Nephron (organoid): ENCODE measurements around the gene IBSP.

ENCODE experiments used
- H3K27ac Mint-ChIP-seq, 3 experiments: 2 replicates each; pipeline ENCODE4 v1.8.0; 2020; ENCODE audit warnings: mixed read lengths in 3 of 3, mild to moderate bottlenecking in 2 of 3, moderate library complexity in 1 of 3
- H3K27me3 Mint-ChIP-seq: 2 replicates; pipeline ENCODE4 v1.8.0; 2021; ENCODE audit warnings: low read depth, mild to moderate bottlenecking, moderate library complexity, mixed read lengths
- H3K36me3 Mint-ChIP-seq: 2 replicates; pipeline ENCODE4 v1.8.0; 2020; ENCODE audit warnings: low read depth, mixed read lengths
- H3K4me1 Mint-ChIP-seq: 2 replicates; pipeline ENCODE4 v1.8.0; 2020; ENCODE audit warnings: mixed read lengths
- H3K4me3 Mint-ChIP-seq, 3 experiments: 2 replicates each; pipeline ENCODE4 v1.8.0; 2020; ENCODE audit warnings: mild to moderate bottlenecking in 3 of 3, mixed read lengths in 3 of 3, moderate library complexity in 2 of 3
- H3K9me3 Mint-ChIP-seq: 2 replicates; pipeline ENCODE4 v1.8.0; 2020; ENCODE audit warnings: mixed read lengths
- TF ChIP-seq, protein P1 (sequence below), 3 experiments: fragments of 200-600 bp; sonication (generic); IDR thresholded peaks; one replicate each; pipeline ENCODE4 v1.5.0; 2021; ENCODE audit warnings: antibody characterized with exemption in 3 of 3; ENCODE audit not compliant: unreplicated experiment in 3 of 3

The IBSP gene

DNA sequence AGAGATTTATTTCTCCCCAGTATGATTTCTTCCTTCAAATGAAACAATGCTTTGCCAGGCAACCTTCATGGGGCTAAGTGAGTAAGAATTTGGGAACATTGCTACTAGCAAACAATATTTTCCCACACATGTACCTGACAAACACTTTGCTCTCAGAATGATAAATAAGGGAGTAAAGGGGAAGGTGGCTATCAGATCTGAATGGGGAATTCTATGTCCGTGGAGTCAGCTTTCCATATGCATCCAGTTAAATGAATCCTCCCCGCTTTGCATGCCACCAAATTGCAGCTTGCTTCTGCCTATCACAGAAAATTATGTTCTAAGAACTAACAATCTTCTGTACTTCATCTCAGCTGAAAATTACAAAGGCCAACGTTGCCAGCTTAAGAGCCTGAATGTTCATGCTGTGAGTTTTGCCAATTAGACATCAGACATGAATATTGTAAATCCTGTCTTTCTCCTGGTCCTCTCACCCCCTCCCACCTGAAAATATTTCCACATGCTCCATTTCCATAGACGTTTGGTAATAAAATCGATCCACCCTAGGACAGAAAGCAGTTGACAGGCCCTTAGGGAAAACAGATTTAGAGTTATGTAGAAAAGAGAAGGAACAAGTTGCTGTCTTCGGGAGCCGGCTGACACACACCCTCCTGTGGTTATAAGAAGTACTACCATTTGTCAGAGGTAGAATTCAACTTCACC, 39.7 kb downstream of the IBSP start:
- H3K27ac Mint-ChIP-seq = no peak overlapping the region
- no peak overlapping the region for H3K4me3 Mint-ChIP-seq
- H3K4me1 Mint-ChIP-seq = no peaks in the 10 kb centered on the region
- TF ChIP-seq, protein P1, sequence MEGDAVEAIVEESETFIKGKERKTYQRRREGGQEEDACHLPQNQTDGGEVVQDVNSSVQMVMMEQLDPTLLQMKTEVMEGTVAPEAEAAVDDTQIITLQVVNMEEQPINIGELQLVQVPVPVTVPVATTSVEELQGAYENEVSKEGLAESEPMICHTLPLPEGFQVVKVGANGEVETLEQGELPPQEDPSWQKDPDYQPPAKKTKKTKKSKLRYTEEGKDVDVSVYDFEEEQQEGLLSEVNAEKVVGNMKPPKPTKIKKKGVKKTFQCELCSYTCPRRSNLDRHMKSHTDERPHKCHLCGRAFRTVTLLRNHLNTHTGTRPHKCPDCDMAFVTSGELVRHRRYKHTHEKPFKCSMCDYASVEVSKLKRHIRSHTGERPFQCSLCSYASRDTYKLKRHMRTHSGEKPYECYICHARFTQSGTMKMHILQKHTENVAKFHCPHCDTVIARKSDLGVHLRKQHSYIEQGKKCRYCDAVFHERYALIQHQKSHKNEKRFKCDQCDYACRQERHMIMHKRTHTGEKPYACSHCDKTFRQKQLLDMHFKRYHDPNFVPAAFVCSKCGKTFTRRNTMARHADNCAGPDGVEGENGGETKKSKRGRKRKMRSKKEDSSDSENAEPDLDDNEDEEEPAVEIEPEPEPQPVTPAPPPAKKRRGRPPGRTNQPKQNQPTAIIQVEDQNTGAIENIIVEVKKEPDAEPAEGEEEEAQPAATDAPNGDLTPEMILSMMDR (IDR thresholded peaks at IDR 0.05; ENCODE audit: unreplicated experiment in 3 of 3) = peak; percentile 64 to 79 (median 78)
- H3K9me3 Mint-ChIP-seq = no peaks in the 10 kb centered on the region
- H3K36me3 Mint-ChIP-seq = no peaks in the 10 kb centered on the region
- peaks cover 6% of the 10 kb centered on the region for H3K27me3 Mint-ChIP-seq

DNA sequence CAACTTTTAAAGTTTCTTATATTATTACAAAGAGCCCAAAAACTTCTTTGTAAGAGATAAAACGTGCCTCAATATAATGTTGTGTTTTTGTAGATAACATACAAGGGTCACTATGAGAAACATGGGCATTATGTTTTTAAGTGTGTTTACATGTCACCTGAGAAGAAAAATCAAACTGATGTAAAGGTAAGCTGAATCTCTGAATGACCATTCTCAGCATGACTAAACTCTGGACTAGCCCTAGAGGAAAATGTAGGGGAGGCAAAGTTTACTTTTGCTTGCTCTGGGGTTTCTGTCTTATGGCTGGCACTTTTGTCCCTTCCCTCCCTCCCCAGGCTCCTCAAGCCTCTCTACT, 40.2 kb downstream of the IBSP start:
- Mint-ChIP-seq H3K27ac (no peak overlapping the region), H3K4me3 (no peak overlapping the region), H3K4me1 (no peaks in the 10 kb centered on the region), H3K36me3 (no peaks in the 10 kb centered on the region), H3K9me3 (no peaks in the 10 kb centered on the region), H3K27me3 (peaks cover 6% of the 10 kb centered on the region)
- TF ChIP-seq, protein P1 (IDR thresholded peaks at IDR 0.05; ENCODE audit: unreplicated experiment in 3 of 3) = peak in 2 of 3 experiments; percentile 31 to 32

DNA sequence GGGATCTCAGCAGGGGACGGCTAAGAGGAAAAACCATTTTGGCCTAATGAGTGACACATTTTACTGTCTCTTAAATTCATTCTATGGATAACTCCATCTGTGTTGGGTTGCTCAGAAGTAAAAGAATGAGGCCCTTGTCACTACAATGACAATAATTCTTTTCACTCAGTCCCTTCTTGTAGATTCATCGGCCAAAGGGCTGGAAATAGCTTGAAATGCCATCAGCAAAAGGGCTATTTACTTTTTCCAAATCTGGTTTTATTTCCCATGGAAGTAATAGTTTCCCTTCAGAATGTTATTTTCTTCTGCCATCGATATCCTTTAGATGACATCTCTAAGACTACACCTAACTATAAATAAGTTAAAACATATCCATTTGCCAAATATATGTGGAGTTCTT, 40.8 kb downstream of the IBSP start:
- Mint-ChIP-seq H3K27me3 (peaks cover 6% of the 10 kb centered on the region), H3K4me3 (no peak overlapping the region), H3K36me3 (no peaks in the 10 kb centered on the region), H3K27ac (no peak overlapping the region), H3K4me1 (no peaks in the 10 kb centered on the region), H3K9me3 (no peaks in the 10 kb centered on the region)
- TF ChIP-seq, protein P1 (IDR thresholded peaks at IDR 0.05; ENCODE audit: unreplicated experiment in 3 of 3) = no peak

DNA sequence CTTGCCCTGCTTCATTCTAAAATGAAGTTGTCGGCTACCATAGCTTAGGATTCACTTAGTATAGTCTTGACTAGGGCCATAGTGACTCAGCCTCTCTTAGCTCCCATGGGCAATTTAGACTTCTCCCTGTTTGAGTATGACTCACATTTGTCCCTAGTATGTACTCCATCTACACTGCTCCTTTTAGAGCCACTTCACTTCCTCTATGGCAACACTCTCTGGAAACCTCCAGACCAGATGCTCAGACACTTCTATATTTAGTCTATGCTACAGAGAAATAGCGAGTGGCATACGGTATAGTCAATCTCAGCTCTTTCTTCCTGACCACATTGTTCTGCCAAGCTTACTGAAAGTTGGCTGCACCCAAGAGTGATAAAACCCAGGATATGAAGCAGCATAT, 44.6 kb downstream of the IBSP start:
- TF ChIP-seq, protein P1 (IDR thresholded peaks at IDR 0.05; ENCODE audit: unreplicated experiment in 3 of 3) = no peak
- Mint-ChIP-seq H3K27ac (no peak overlapping the region), H3K27me3 (peaks cover 15% of the 10 kb centered on the region), H3K9me3 (no peaks in the 10 kb centered on the region), H3K36me3 (no peaks in the 10 kb centered on the region), H3K4me1 (no peaks in the 10 kb centered on the region), H3K4me3 (no peak overlapping the region)

DNA sequence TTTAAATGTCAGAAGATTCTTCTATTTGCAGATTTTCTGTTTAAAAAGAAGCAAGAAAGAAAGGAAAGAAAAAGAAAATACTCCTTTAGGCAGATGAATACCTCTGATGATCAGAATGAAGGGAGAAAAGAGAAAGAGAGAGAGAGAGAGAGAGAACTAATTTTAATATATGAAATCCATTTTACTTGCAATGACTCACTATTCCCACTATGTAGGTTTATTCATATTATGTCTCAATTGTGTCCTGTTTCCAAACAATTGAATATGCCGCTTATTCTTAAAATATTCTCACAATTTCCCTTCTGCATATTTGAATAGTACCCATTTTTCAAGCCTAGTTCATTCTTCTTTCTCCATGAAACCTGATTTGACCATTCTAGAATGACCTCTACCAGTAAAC, 45.1 kb downstream of the IBSP start:
- Mint-ChIP-seq H3K27ac (no peak overlapping the region), H3K36me3 (no peaks in the 10 kb centered on the region), H3K4me1 (no peaks in the 10 kb centered on the region), H3K9me3 (no peaks in the 10 kb centered on the region), H3K27me3 (peaks cover 19% of the 10 kb centered on the region), H3K4me3 (no peak overlapping the region)
- TF ChIP-seq, protein P1 (IDR thresholded peaks at IDR 0.05; ENCODE audit: unreplicated experiment in 3 of 3) = no peak

DNA sequence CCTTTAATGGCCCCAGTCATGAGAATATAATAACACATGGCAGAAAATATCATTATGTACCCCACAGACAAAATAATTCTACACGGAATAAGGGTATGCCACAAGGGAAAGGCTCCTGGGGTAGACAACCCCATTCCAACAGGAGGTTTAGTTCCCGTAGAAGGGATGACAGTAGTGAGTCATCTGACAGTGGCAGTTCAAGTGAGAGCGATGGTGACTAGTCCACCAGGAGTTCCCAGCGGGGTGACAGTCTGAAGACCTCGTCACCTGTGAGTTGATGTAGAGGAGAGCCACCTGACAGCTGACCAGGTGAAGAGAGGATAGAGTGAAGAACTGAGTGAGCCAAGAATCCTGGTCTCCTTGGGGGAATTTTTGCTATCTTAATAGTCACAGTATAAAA, 46.9 kb downstream of the IBSP start:
- Mint-ChIP-seq H3K9me3 (no peaks in the 10 kb centered on the region), H3K4me3 (no peak overlapping the region), H3K27ac (no peak overlapping the region), H3K36me3 (no peaks in the 10 kb centered on the region), H3K4me1 (no peaks in the 10 kb centered on the region), H3K27me3 (peaks cover 19% of the 10 kb centered on the region)
- TF ChIP-seq, protein P1 (IDR thresholded peaks at IDR 0.05; ENCODE audit: unreplicated experiment in 3 of 3) = no peak
